H1 (cell line): Measurements from ENCODE around the gene ARF3. TPM values are rescaled to one million over a fixed set of nuclear protein-coding genes. Genes with fewer than 3 reads are reported as not detected.

Experiments used
- RAD21 ChIP-seq, 2 experiments: IDR thresholded peaks in 1 of 2; conservative IDR thresholded peaks in 1 of 2; 2 replicates each; pipeline ENCODE4 v1.6.1; 2011; ENCODE audit warnings: low read depth in 2 of 2, low read length in 2 of 2, improper control_type of control experiment in 1 of 2, inconsistent platforms in 1 of 2, mild to moderate bottlenecking in 1 of 2, moderate library complexity in 1 of 2
- polyA plus RNA-seq, 7 experiments: library from polyadenylated mRNA; depleted of rRNA in 3 of 7; stranded (reverse) in 5 of 7; unstranded in 2 of 7; fragments of >200 nt in 5 of 7; fragments of 200-250 nt in 2 of 7; gene quantifications; 1 replicate in 5 of 7; 2 replicates in 1 of 7; 4 replicates in 1 of 7; pipeline versions ENCODE4 v1.2.1 to v1.2.3, GENCODE V29; 2011 to 2013; ENCODE audit warnings: missing spikeins in 2 of 7, mixed read lengths in 2 of 7
- total RNA-seq: library from RNA; stranded (reverse); fragmentation: NEBNext Ultra II Directional; extraction: Animal tissue kit (Norgen Biotek cat#: 25700); gene quantifications from 2 replicates; pipeline ENCODE4 v1.2.1, GENCODE V29; 2021
- TF ChIP-seq, protein P1 (sequence below): IDR thresholded peaks from 2 replicates; pipeline ENCODE4 v1.6.1; 2012; ENCODE audit warnings: inconsistent platforms

The ARF3 gene
- total and polyA plus RNA-seq, 2 of the 8 experiments (the other 6 are each of a cell fraction or from before 2014, with no cell fraction given), result 231 to 250 TPM

DNA sequence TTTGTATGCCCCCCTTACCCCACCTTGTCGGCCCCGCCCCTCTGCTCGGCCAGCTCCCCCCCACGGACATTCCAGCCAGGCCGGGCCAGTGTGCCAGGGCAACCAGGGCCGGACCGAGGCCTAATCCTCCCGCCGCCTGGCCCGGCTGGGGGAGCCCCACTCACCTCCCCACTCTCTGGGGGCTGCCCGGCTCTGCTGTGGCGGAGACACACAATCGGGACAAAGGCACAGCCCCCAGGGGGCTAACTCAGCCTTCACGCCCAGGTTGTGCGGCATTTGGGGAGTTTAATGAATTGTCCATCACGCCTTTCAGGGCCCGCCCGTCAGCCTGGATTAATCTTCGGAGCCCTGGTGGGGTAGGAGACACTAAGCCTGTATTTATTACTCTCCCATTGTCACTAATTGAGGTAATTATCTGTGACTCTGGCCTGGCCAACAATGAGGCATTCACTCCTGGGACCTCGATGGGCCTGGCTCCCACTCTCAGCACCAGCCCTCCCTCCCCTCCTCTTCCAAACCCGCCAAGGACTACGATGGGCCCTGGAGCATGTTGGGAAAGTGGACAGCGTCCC lies 29.5 kb upstream of the ARF3 start (continued):
- TF ChIP-seq, protein P1, sequence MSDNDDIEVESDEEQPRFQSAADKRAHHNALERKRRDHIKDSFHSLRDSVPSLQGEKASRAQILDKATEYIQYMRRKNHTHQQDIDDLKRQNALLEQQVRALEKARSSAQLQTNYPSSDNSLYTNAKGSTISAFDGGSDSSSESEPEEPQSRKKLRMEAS, result no peak
- no peak for TF ChIP-seq RAD21 (IDR thresholded peaks at IDR 0.05 in 1 of 2, conservative IDR thresholded peaks at IDR 0.05 in 1 of 2; ENCODE audit: low read depth in 2 of 2, low read length in 2 of 2)
